HepG2 (cell line): ENCODE results near the gene SETD1B. TPM values are rescaled to one million over a fixed set of nuclear protein-coding genes. Genes with fewer than 3 reads are reported as not detected.
"Not testable (repeated sequence)": the region's sequence is repeated elsewhere in the genome, so short reads cannot be mapped to it uniquely, and the experiment has no call there.

Source experiments
- ATAC-seq: fragments of 200-7000 bp; cut with Tn5 transposase; 3 replicates; pipeline ENCODE4 v1.9.1; 2020; ENCODE audit warnings: mild to moderate bottlenecking, moderate library complexity
- BruUV-seq: library from RNA; stranded (reverse); fragments of 400-500 nt; replicated peaks from 2 replicates; lab custom pipeline; 2021; lab: Mats Ljungman, UMichigan
- CTCF ChIA-PET: fragments of 300-600 bp; formaldehyde crosslinking; extraction: SDS; loops from one replicate; lab custom pipeline; 2021; ENCODE audit warnings: low total read pairs, inconsistent platforms, low intra/inter-chr PET ratio; lab: Yijun Ruan, JAX
- POLR2A ChIA-PET: fragments of 350-600 bp; sonication (Branson Sonifier 250); formaldehyde crosslinking; loops from one replicate; lab custom pipeline; 2020; ENCODE audit warnings: antibody characterized with exemption, inconsistent platforms; lab: Yijun Ruan, JAX
- DNase-seq: peaks from one replicate; pipeline ENCODE4 v3.0.0-alpha.2; 2015; ENCODE audit warnings: low spot score
- FAIRE-seq: peaks from 3 replicates; lab custom pipeline; 2011; peaks lifted over from hg19 to GRCh38; lab: Jason Lieb, UNC
- H2AFZ ChIP-seq: one replicate; pipeline ENCODE4 v1.6.1; 2011; ENCODE audit warnings: low read length, inconsistent platforms
- H3K27ac ChIP-seq: fragments of 300-600 bp; 3 replicates; pipeline ENCODE4 v1.8.0; 2011; ENCODE audit warnings: mixed run types, mild to moderate bottlenecking, mixed read lengths, low read length, inconsistent platforms; ENCODE audit not compliant: insufficient read depth; ENCODE audit errors: extremely low read length
- H3K27me3 ChIP-seq, 2 experiments: fragments of 200-600 bp in 1 of 2; 2 replicates in 1 of 2; 3 replicates in 1 of 2; pipeline versions ENCODE4 v1.6.0 to v1.8.0; 2011; ENCODE audit warnings: low read length in 2 of 2, mild to moderate bottlenecking in 2 of 2, moderate library complexity in 2 of 2, inconsistent platforms in 1 of 2; ENCODE audit not compliant: insufficient read depth in 2 of 2, control insufficient read depth in 1 of 2
- H3K36me3 ChIP-seq, 2 experiments: fragments of 200-600 bp in 1 of 2; replicated peaks in 1 of 2; 2 replicates in 1 of 2; 3 replicates in 1 of 2; pipeline versions ENCODE4 v1.5.1 to v1.8.0; 2011; ENCODE audit warnings: low read length in 2 of 2, inconsistent platforms in 1 of 2; ENCODE audit not compliant: insufficient read depth in 2 of 2, control insufficient read depth in 1 of 2
- H3K4me1 ChIP-seq: 2 replicates; pipeline ENCODE4 v1.5.1; 2012; ENCODE audit warnings: low read length, inconsistent platforms; ENCODE audit not compliant: insufficient read depth
- H3K4me2 ChIP-seq: 2 replicates; pipeline ENCODE4 v1.6.0; 2011; ENCODE audit warnings: low read depth, low read length, inconsistent platforms
- H3K4me3 ChIP-seq, 3 experiments: fragments of 200-600 bp in 1 of 3; sonication (generic), shearing (Covaris generic) in 1 of 3; replicated peaks in 1 of 3; 2 replicates each; pipeline ENCODE4 v1.5.1; 2011 to 2016; ENCODE audit warnings: low read length in 3 of 3, inconsistent platforms in 2 of 3, low read depth in 2 of 3, mild to moderate bottlenecking in 2 of 3, control low read depth in 1 of 3, mixed read lengths in 1 of 3; ENCODE audit not compliant: insufficient read depth in 1 of 3
- H3K79me2 ChIP-seq: one replicate; pipeline ENCODE4 v1.6.1; 2011; ENCODE audit warnings: low read length, inconsistent platforms; ENCODE audit not compliant: insufficient read depth
- H3K9ac ChIP-seq: 2 replicates; pipeline ENCODE4 v1.6.0; 2011; ENCODE audit warnings: mild to moderate bottlenecking, low read depth, low read length, inconsistent platforms; ENCODE audit not compliant: insufficient read depth
- H3K9me3 ChIP-seq: 2 replicates; pipeline ENCODE4 v1.5.1; 2012; ENCODE audit warnings: mild to moderate bottlenecking, low read length
- H4K20me1 ChIP-seq: 2 replicates; pipeline ENCODE4 v1.6.0; 2011; ENCODE audit warnings: inconsistent platforms, mild to moderate bottlenecking, low read length, moderate library complexity; ENCODE audit not compliant: insufficient read depth
- ZNF513 ChIP-seq: sonication (generic); formaldehyde crosslinking; conservative IDR thresholded peaks from 2 replicates; pipeline ENCODE4 v1.5.0; 2020; ENCODE audit warnings: missing genetic modification reagents
- ZNF790 ChIP-seq: sonication (generic); formaldehyde crosslinking; IDR thresholded peaks from 2 replicates; pipeline ENCODE4 v1.8.0; 2022; ENCODE audit warnings: missing genetic modification reagents, mild to moderate bottlenecking, borderline replicate concordance
- WGBS: methylation state at CpG from one replicate; pipeline ENCODE4 v1.1.6; 2017; ENCODE audit warnings: low lambda C conversion rate; 5-methylcytosine and 5-hydroxymethylcytosine counted together
- in situ Hi-C: cut with HindIII; loops from 2 replicates; pipeline ENCODE4 v1.10.0; 2017; ENCODE audit warnings: low pct_unique_long_range_greater_than_20kb; ENCODE audit not compliant: extremely low pct_ligation_motif_present
- intact Hi-C: fragments of 100-400 bp; cut with micrococcal nuclease; formaldehyde crosslinking; loops from one replicate; pipeline ENCODE4 v1.10.0; 2022; ENCODE audit not compliant: unreplicated experiment
- polyA plus RNA-seq, 8 experiments: library from polyadenylated mRNA; depleted of rRNA in 3 of 8; stranded (reverse) in 7 of 8; unstranded in 1 of 8; fragments of >200 nt; fragmentation: Illumina TruSeq in 4 of 8; extraction: Trizol in 4 of 8; gene quantifications; 2 replicates each; pipeline versions ENCODE4 v1.2.1 to v1.2.3, GENCODE V29; 2011 to 2016; ENCODE audit warnings: low read depth in 4 of 8, missing spikeins in 1 of 8, mixed read lengths in 1 of 8; ENCODE audit not compliant: insufficient read depth in 1 of 8
- total RNA-seq, 5 experiments: library from RNA; depleted of rRNA; stranded (reverse); fragments of >200 nt; fragmentation: Illumina TruSeq; extraction: Trizol; gene quantifications; 2 replicates each; pipeline ENCODE4 v1.2.3, GENCODE V29; 2016; ENCODE audit warnings: low read depth in 1 of 5

SETD1B gene
- total and polyA plus RNA-seq, 2 of the 13 experiments (the other 11 are each of a cell fraction or from before 2014, with no cell fraction given): 1.1 to 1.4 TPM

GRCh38 chr12:121849665-121850064 is 45.9 kb downstream of the SETD1B start (continued):
- TF ChIP-seq ZNF513 (CRISPR knock-in tag) (no peak), ZNF790 (no peak)

GRCh38 chr12:121852392-121852791 is 48.6 kb downstream of the SETD1B start:
- DNase-seq, H4K20me1 ChIP-seq, H3K36me3 ChIP-seq, FAIRE-seq, intact Hi-C loops, BruUV-seq, H2AFZ ChIP-seq, ATAC-seq, H3K27ac ChIP-seq, H3K4me3 ChIP-seq, in situ Hi-C loops, CTCF ChIA-PET, H3K4me2 ChIP-seq, POLR2A ChIA-PET, H3K27me3 ChIP-seq, H3K79me2 ChIP-seq, H3K9ac ChIP-seq, H3K9me3 ChIP-seq: not testable (repeated sequence)
- H3K4me1 ChIP-seq: peaks cover 13% of the 10 kb centered on the region
- 82% methylated on average over 3 of the region's 3 CpGs for WGBS
